GM23248 (cell line): ENCODE results near the gene SLC35A1.

Source experiments
- EZH2 ChIP-seq: fragments of 200-600 bp; sonication (generic); IDR thresholded peaks from 2 replicates; pipeline ENCODE4 v1.6.1; 2018; ENCODE audit warnings: antibody characterized with exemption, mild to moderate bottlenecking; ENCODE audit not compliant: insufficient read depth, poor library complexity, severe bottlenecking
- EZH2phosphoT487 ChIP-seq: fragments of 200-600 bp; sonication (generic); IDR thresholded peaks from 2 replicates; pipeline ENCODE4 v1.6.1; 2018; ENCODE audit warnings: antibody characterized with exemption, moderate library complexity, mild to moderate bottlenecking, low read depth; ENCODE audit not compliant: insufficient read depth

DNA sequence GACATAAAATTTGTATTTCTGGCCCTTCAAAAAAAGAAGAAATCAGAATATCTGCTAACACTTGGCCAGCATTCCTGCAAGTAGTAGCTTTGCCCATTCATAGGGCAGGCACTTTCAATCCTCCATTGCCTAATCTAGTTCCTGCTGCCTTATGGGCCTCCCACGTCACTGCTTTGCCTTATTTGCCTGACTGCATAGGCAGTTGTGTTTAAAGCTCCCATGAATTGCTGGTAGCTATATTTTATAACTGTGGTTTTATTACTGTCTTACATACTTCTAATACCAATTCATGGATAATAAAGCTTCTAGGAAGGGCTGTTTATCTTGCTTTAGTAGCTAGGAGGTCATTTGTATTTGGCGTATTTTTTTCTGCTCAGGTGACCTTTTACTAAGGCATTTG, 7.7 kb upstream of the SLC35A1 start:
- TF ChIP-seq EZH2, result no peak
- TF ChIP-seq EZH2phosphoT487, result no peak
